Caco-2 (cell line): ENCODE results near the gene WDR27. TPM values are rescaled to one million over a fixed set of nuclear protein-coding genes. Genes with fewer than 3 reads are reported as not detected.

Source experiments
- BruUV-seq: library from RNA; stranded (reverse); fragments of 400-500 nt; replicated peaks from 2 replicates; lab custom pipeline; 2021; lab: Mats Ljungman, UMichigan
- CTCF ChIA-PET: fragments of 300-600 bp; sonication (Branson Sonifier 250); formaldehyde crosslinking; loops from one replicate; lab custom pipeline; 2022; ENCODE audit warnings: antibody characterized with exemption; lab: Charles Lee
- POLR2A ChIA-PET: fragments of 300-600 bp; sonication (Branson Sonifier 250); formaldehyde crosslinking; loops from one replicate; lab custom pipeline; 2022; ENCODE audit warnings: antibody characterized with exemption; lab: Charles Lee
- DNase-seq, 2 experiments: peaks; one replicate each; pipeline versions ENCODE4 v3.0.0 to v3.0.0-alpha.2; 2020 to 2022
- H3K27me3 ChIP-seq: replicated peaks from 2 replicates; pipeline ENCODE4 v1.6.0; 2011; ENCODE audit warnings: low read length; ENCODE audit not compliant: control insufficient read depth, insufficient read depth
- H3K36me3 ChIP-seq: 2 replicates; pipeline ENCODE4 v1.5.1; 2011; ENCODE audit warnings: low read length; ENCODE audit not compliant: control insufficient read depth, insufficient read depth
- H3K4me1 ChIP-seq: fragments of 250-450 bp; sonication (Bioruptor Pico); 2 replicates; pipeline ENCODE4 v1.5.1; 2020; ENCODE audit warnings: mild to moderate bottlenecking
- H3K4me3 ChIP-seq: 2 replicates; pipeline ENCODE4 v1.5.1; 2011; ENCODE audit warnings: low read depth, mild to moderate bottlenecking, control low read depth, low read length
- H3K9me3 ChIP-seq: fragments of 250-450 bp; sonication (Bioruptor Pico); 2 replicates; pipeline ENCODE4 v1.5.1; 2020; ENCODE audit warnings: mild to moderate bottlenecking, moderate library complexity
- H3K27ac Mint-ChIP-seq: one replicate; pipeline ENCODE4 v1.8.0; 2022; ENCODE audit warnings: mixed read lengths; ENCODE audit not compliant: unreplicated experiment
- H3K27me3 Mint-ChIP-seq: one replicate; pipeline ENCODE4 v1.8.0; 2022; ENCODE audit warnings: mixed read lengths; ENCODE audit not compliant: insufficient read depth, unreplicated experiment
- H3K36me3 Mint-ChIP-seq: one replicate; pipeline ENCODE4 v1.8.0; 2022; ENCODE audit warnings: mild to moderate bottlenecking, mixed read lengths; ENCODE audit not compliant: insufficient read depth, unreplicated experiment
- H3K4me1 Mint-ChIP-seq: one replicate; pipeline ENCODE4 v1.8.0; 2022; ENCODE audit warnings: low read depth, mixed read lengths; ENCODE audit not compliant: unreplicated experiment
- H3K4me3 Mint-ChIP-seq: one replicate; pipeline ENCODE4 v1.8.0; 2022; ENCODE audit warnings: mild to moderate bottlenecking, moderate library complexity, mixed read lengths; ENCODE audit not compliant: unreplicated experiment
- H3K9me3 Mint-ChIP-seq: one replicate; pipeline ENCODE4 v1.8.0; 2022; ENCODE audit warnings: mixed read lengths; ENCODE audit not compliant: unreplicated experiment
- CTCF ChIP-seq, 2 experiments: fragments of 200-600 bp in 1 of 2; IDR thresholded peaks; 1 replicate in 1 of 2; 2 replicates in 1 of 2; pipeline versions ENCODE4 v1.5.1 to v1.8.0; 2011 to 2022; ENCODE audit warnings: antibody characterized with exemption in 1 of 2, control low read depth in 1 of 2, inconsistent platforms in 1 of 2, low read depth in 1 of 2, low read length in 1 of 2, mild to moderate bottlenecking in 1 of 2, moderate library complexity in 1 of 2; ENCODE audit not compliant: insufficient read depth in 1 of 2, severe bottlenecking in 1 of 2, unreplicated experiment in 1 of 2
- intact Hi-C: fragments of 100-400 bp; cut with micrococcal nuclease; formaldehyde crosslinking; loops from one replicate; pipeline ENCODE4 v1.10.0; 2022; ENCODE audit not compliant: unreplicated experiment
- total RNA-seq: library from RNA; stranded (reverse); gene quantifications from 2 replicates; pipeline ENCODE4 v1.2.3, GENCODE V29; 2022

The WDR27 gene
- total RNA-seq, 1 experiment from 2014 or later: 62.9 TPM

- intact Hi-C loops: no loop called here
These were observed 250.6 kb downstream of the WDR27 start for GRCh38 chr6:169451065-169451838.

DNA sequence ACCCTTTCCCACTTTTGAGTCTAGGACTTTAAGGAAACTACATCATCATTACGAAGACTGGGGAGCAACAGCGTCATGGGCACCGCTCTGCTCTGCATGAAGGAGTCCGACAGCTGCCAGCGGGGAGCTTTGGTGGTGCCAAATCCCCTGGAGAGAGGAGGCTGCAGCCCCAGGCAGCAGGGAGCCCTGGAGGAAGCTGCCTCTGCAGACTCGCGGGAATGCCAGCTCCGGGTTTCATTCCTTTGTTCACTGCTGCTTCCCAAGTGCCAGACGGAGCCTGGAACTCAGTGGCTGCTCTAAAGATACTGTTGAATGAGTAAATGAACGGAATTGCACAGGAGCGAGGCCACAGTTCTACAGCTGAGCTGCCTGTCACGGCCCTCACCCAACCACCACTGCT, 251.7 kb downstream of the WDR27 start:
- Histone ChIP-seq H3K9me3 (no peaks in the 10 kb centered on the region), H3K4me3 (no peak overlapping the region), H3K27me3 (no peaks in the 10 kb centered on the region), H3K4me1 (peaks cover 13% of the 10 kb centered on the region), H3K36me3 (no peaks in the 10 kb centered on the region)
- no peak overlapping the region for H3K4me3 Mint-ChIP-seq
- ChIA-PET CTCF (no interaction called here), POLR2A (no interaction called here)
- H3K36me3 Mint-ChIP-seq: no peaks in the 10 kb centered on the region
- no peaks in the 10 kb centered on the region for H3K4me1 Mint-ChIP-seq
- no TSS peak for BruUV-seq
- H3K9me3 Mint-ChIP-seq: no peaks in the 10 kb centered on the region
- H3K27me3 Mint-ChIP-seq: no peaks in the 10 kb centered on the region
- H3K27ac Mint-ChIP-seq: no peak overlapping the region
- intact Hi-C loops: no loop called here
- no peak for DNase-seq
- TF ChIP-seq CTCF (IDR thresholded peaks at IDR 0.05; ENCODE audit: insufficient read depth in 1 of 2, low read depth in 1 of 2, low read length in 1 of 2, severe bottlenecking in 1 of 2, unreplicated experiment in 1 of 2): no peak

More at GRCh38 chr6:169451065-169451838, 250.6 kb downstream of the WDR27 start:
- H3K4me3 Mint-ChIP-seq: no peak overlapping the region
- ChIA-PET POLR2A (no interaction called here), CTCF (no interaction called here)
- no peaks in the 10 kb centered on the region for H3K27me3 Mint-ChIP-seq
- H3K36me3 Mint-ChIP-seq: no peaks in the 10 kb centered on the region
- Histone ChIP-seq H3K36me3 (no peaks in the 10 kb centered on the region), H3K4me3 (no peak overlapping the region), H3K4me1 (peaks cover 14% of the 10 kb centered on the region), H3K9me3 (no peaks in the 10 kb centered on the region), H3K27me3 (no peaks in the 10 kb centered on the region)
- no peak for DNase-seq
- H3K9me3 Mint-ChIP-seq: no peaks in the 10 kb centered on the region
- BruUV-seq: no TSS peak
- TF ChIP-seq CTCF (IDR thresholded peaks at IDR 0.05; ENCODE audit: insufficient read depth in 1 of 2, low read depth in 1 of 2, low read length in 1 of 2, severe bottlenecking in 1 of 2, unreplicated experiment in 1 of 2): no peak
- no peak overlapping the region for H3K27ac Mint-ChIP-seq
- H3K4me1 Mint-ChIP-seq: no peaks in the 10 kb centered on the region

- ChIA-PET CTCF (no interaction called here), POLR2A (no interaction called here)
- Histone ChIP-seq H3K36me3 (no peaks in the 10 kb centered on the region), H3K27me3 (no peaks in the 10 kb centered on the region), H3K9me3 (no peaks in the 10 kb centered on the region), H3K4me1 (peaks cover 5% of the 10 kb centered on the region), H3K4me3 (no peak overlapping the region)
- Mint-ChIP-seq H3K36me3 (no peaks in the 10 kb centered on the region), H3K9me3 (no peaks in the 10 kb centered on the region), H3K27ac (no peak overlapping the region), H3K4me3 (no peak overlapping the region), H3K27me3 (no peaks in the 10 kb centered on the region), H3K4me1 (no peaks in the 10 kb centered on the region)
- intact Hi-C loops: no loop called here
- no TSS peak for BruUV-seq
- DNase-seq: no peak
- no peak for TF ChIP-seq CTCF (IDR thresholded peaks at IDR 0.05; ENCODE audit: insufficient read depth in 1 of 2, low read depth in 1 of 2, low read length in 1 of 2, severe bottlenecking in 1 of 2, unreplicated experiment in 1 of 2)
These were observed 252.6 kb downstream of the WDR27 start for GRCh38 chr6:169449221-169449620.
